ENCODE results near the gene LENG9.

Gene LENG9

DNA sequence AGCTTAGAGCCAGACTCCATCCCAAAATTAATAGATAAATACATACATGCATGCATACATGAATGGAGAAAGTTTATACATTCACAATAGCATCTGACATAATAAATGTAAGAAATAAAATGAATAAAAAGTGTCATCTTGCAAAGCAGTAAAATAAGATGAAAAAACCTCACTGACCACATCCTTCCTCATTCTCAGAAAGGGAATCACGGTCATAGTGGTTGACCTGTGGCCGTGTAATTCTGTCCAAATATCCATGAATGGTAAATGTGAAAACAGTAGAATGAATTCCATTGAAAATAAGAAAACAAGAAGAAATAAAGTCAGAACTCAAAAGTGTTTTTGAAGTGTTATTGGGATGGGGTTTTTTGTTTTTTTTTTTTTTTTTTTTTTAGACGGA lies 19.3 kb upstream of the LENG9 start:
- no peak overlapping the region for H3K4me3 ChIP-seq (replicated peaks; ENCODE audit: low read depth, low read length)
- no peak for DNase-seq (ENCODE audit: low read depth)
- TF ChIP-seq, protein P1, sequence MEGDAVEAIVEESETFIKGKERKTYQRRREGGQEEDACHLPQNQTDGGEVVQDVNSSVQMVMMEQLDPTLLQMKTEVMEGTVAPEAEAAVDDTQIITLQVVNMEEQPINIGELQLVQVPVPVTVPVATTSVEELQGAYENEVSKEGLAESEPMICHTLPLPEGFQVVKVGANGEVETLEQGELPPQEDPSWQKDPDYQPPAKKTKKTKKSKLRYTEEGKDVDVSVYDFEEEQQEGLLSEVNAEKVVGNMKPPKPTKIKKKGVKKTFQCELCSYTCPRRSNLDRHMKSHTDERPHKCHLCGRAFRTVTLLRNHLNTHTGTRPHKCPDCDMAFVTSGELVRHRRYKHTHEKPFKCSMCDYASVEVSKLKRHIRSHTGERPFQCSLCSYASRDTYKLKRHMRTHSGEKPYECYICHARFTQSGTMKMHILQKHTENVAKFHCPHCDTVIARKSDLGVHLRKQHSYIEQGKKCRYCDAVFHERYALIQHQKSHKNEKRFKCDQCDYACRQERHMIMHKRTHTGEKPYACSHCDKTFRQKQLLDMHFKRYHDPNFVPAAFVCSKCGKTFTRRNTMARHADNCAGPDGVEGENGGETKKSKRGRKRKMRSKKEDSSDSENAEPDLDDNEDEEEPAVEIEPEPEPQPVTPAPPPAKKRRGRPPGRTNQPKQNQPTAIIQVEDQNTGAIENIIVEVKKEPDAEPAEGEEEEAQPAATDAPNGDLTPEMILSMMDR (IDR thresholded peaks at IDR 0.05; ENCODE audit: low read length, missing control alignments) = no peak

DNA sequence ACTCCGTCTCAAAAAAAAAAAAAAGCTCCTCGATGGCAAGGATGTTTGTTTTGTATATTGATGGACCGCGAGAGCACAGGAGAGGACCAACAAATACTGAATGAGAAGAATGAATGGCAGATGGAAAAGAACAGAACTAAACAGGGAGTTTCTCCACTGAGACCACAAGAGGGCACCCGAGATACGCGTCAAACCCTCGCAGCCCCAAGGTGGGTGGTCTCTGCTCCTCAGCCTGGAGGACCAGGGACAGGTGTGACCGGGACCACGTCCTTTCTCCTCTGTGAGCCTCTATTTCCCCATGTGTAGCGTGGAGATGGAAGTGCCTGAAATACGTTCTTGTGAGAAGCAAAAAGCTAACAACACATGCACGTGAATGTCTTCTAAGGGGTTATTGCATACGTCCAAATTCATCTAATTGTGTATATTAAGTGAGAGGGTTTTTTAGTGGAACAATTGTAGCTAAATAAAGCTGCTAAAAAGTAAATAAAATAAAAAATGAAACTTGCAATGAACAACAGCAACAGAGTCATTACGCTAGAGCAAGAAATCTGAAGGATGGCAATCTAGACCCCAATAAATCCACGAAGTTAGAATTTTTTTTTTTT lies 17.9 kb upstream of the LENG9 start:
- H3K4me3 ChIP-seq (replicated peaks; ENCODE audit: low read depth, low read length) = no peak overlapping the region
- TF ChIP-seq, protein P1 (IDR thresholded peaks at IDR 0.05; ENCODE audit: low read length, missing control alignments) = peak; percentile 84
- peak; percentile 63 for DNase-seq (ENCODE audit: low read depth)

DNA sequence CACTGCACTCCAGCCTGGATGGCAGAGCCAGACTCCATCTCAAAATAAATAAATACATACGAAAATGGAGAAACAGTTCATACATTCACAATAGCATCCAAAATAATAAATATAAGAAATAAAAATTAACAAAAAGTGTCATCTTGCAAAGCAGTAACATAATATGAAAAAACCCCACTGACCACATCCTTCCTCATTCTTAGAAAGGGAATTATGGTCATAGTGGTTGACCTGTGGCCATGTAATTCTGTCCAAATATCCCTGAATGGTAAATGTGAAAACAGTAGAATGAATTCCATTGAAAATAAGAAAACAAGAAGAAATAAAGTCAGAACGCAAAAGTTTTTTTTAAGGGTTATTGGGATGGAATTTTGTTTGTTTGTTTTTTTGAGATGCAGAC lies 16.5 kb upstream of the LENG9 start:
- DNase-seq (ENCODE audit: low read depth) = no peak
- TF ChIP-seq, protein P1 (IDR thresholded peaks at IDR 0.05; ENCODE audit: low read length, missing control alignments) = no peak
- H3K4me3 ChIP-seq (replicated peaks; ENCODE audit: low read depth, low read length) = no peak overlapping the region

DNA sequence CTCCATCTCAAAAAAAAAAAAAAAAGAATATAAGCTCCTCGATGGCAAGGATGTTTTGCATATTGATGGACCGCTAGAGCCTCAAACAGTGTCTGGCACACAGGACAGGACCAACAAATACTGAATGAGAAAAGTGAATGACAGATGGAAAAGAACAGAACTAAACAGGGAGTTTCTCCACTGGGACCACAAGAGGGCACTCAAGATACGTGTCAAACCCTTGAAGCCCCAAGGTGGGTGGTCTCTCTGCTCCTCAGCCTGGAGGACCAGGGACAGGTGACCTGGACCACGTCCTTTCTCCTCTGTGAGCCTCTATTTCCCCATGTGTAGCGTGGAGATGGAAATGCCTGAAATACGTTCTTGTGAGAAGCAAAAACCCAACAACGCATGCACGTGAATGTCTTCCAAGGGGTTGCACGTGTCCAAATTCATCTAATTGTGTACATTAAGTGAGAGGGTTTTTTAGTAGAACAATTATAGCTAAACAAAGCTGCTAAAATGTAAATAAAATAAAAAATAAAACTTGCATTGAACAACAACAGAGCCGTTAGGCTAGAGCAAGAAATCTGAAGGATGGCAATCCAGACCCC lies 15.2 kb upstream of the LENG9 start:
- TF ChIP-seq, protein P1 (IDR thresholded peaks at IDR 0.05; ENCODE audit: low read length, missing control alignments) = peak; percentile 76
- DNase-seq (ENCODE audit: low read depth) = peak; percentile 67
- no peak overlapping the region for H3K4me3 ChIP-seq (replicated peaks; ENCODE audit: low read depth, low read length)

DNA sequence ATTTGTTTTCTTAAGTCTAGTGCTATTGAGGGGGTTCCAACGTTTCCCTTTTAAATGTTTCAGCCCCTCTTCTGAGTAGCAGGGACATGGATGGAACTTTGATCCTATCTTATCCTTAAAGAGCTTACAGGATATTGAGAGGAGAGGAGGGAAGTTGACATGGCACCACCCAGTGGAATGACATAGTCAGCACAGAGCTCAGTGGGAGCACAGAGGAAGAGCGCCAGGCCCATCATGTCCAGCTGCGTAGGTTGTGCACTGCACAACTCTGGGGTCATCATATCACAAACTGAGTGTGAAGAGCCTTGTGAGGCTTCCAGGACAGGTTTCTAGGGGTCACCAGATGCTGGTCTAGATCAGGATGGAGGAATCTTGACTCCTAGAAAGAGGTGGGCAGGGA lies 14.1 kb upstream of the LENG9 start:
- H3K4me3 ChIP-seq (replicated peaks; ENCODE audit: low read depth, low read length) = no peak overlapping the region
- DNase-seq (ENCODE audit: low read depth) = no peak
- TF ChIP-seq, protein P1 (IDR thresholded peaks at IDR 0.05; ENCODE audit: low read length, missing control alignments) = peak; percentile 8

DNA sequence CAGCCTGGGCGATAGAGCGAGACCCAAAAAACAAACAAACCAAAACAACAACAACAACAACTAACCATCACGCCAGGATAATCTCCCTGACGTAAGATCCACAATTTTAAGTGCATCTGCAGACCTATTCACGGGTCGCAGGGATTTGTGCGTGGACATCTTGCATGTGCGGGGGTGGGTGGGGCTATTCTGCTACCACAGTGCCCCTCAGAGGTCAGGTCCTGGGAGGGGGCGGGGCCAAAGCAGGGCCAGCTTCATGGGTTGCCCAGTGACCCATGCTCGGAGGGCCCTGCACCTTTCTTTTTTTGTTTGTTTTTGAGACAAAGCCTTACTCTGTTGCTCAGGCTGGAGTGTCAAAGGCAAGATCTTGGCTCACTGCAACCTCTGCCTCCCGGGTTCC lies 12.1 kb upstream of the LENG9 start:
- no peak for DNase-seq (ENCODE audit: low read depth)
- H3K4me3 ChIP-seq (replicated peaks; ENCODE audit: low read depth, low read length) = no peak overlapping the region

More for the DNA sequence above, 12.1 kb upstream of the LENG9 start:
- TF ChIP-seq, protein P1 (IDR thresholded peaks at IDR 0.05; ENCODE audit: low read length, missing control alignments) = no peak

All from fibroblast of pulmonary artery (primary cell).